Activated CD4-positive, alpha-beta T cell treated with anti-CD3 and anti-CD28 coated beads, Interleukin-2, Interleukin-4, amounts not matched to agents 100 ng/mL and 50 ng/mL, durations not matched to agents 16 hours and 8 hours (primary cell): Measurements from ENCODE around the gene PHETA1.
A peak's percentile ranks its signal among the peaks of the same experiment; 100 is the strongest.
"Not testable (repeated sequence)": the region's sequence is repeated elsewhere in the genome, so short reads cannot be mapped to it uniquely, and the experiment has no call there.

Experiments used
- DNase-seq: peaks from one replicate; pipeline ENCODE4 v3.0.0-alpha.2; 2020; ENCODE audit warnings: low spot score

The PHETA1 gene

GRCh38 chr12:111405149-111405858, 36.4 kb upstream of the PHETA1 start:
- peak; percentile 97 for DNase-seq

GRCh38 chr12:111404362-111405148, 35.7 kb upstream of the PHETA1 start:
- peak; percentile 69 for DNase-seq

- not testable (repeated sequence) for DNase-seq
These were observed 33.6 kb upstream of the PHETA1 start for GRCh38 chr12:111402490-111402824.

GRCh38 chr12:111401167-111401605, 32.3 kb upstream of the PHETA1 start:
- no peak for DNase-seq

GRCh38 chr12:111399741-111400404, 31.0 kb upstream of the PHETA1 start:
- not testable (repeated sequence) for DNase-seq

- no peak for DNase-seq
These were observed 29.6 kb upstream of the PHETA1 start for GRCh38 chr12:111398530-111398929.

- DNase-seq, result peak; percentile 87
These were observed 28.0 kb upstream of the PHETA1 start for GRCh38 chr12:111396726-111397445.

GRCh38 chr12:111396271-111396670, 27.4 kb upstream of the PHETA1 start:
- not testable (repeated sequence) for DNase-seq

- DNase-seq, result no peak
These were observed 26.7 kb upstream of the PHETA1 start for GRCh38 chr12:111395336-111396187.

- no peak for DNase-seq
These were observed 25.6 kb upstream of the PHETA1 start for GRCh38 chr12:111394480-111394879.

- no peak for DNase-seq
These were observed 24.9 kb upstream of the PHETA1 start for GRCh38 chr12:111393700-111394300.

- DNase-seq, result no peak
These were observed 22.0 kb upstream of the PHETA1 start for GRCh38 chr12:111390910-111391309.

- no peak for DNase-seq
These were observed 20.7 kb upstream of the PHETA1 start for GRCh38 chr12:111389635-111390034.

GRCh38 chr12:111387747-111388323, 18.9 kb upstream of the PHETA1 start:
- no peak for DNase-seq

- DNase-seq, result no peak
These were observed 18.0 kb upstream of the PHETA1 start for GRCh38 chr12:111386885-111387284.

GRCh38 chr12:111384596-111384995, 15.7 kb upstream of the PHETA1 start:
- DNase-seq, result no peak

GRCh38 chr12:111379942-111380554, 11.2 kb upstream of the PHETA1 start:
- no peak for DNase-seq

- no peak for DNase-seq
These were observed 8.5 kb upstream of the PHETA1 start for GRCh38 chr12:111377440-111377839.

- DNase-seq, result not testable (repeated sequence)
These were observed 4.3 kb upstream of the PHETA1 start for GRCh38 chr12:111373231-111373630.
